Natural killer cell treated with Interleukin-12 subunit alpha and Interleukin-12 subunit beta and Interleukin-15 and Interleukin-18, amount 100 ng/mL, for 72 hours (primary cell): ENCODE data around the gene ZNF407. TPM values are rescaled to one million over a fixed set of nuclear protein-coding genes. Genes with fewer than 3 reads are reported as not detected.

ENCODE experiments used
- ATAC-seq, 2 donors: fragments of 150-1000 bp; cut with Tn5 transposase in 1 of 2; sonication (Bioruptor Pico), chemical (Tn5 transposase) in 1 of 2; 2 replicates each; pipeline ENCODE4 v1.10.0; 2021
- DNase-seq: peaks from one replicate; pipeline ENCODE4 v3.0.0; 2022; ENCODE audit warnings: low spot score
- H3K27ac Mint-ChIP-seq, 2 donors: 1 replicate in 1 of 2; 2 replicates in 1 of 2; pipeline ENCODE4 v1.8.0; 2022; ENCODE audit warnings: mixed read lengths in 2 of 2, mild to moderate bottlenecking in 1 of 2, moderate library complexity in 1 of 2
- H3K27me3 Mint-ChIP-seq, 2 donors: 1 replicate in 1 of 2; 2 replicates in 1 of 2; pipeline ENCODE4 v1.8.0; 2022; ENCODE audit warnings: mixed read lengths in 2 of 2
- H3K36me3 Mint-ChIP-seq: one replicate; pipeline ENCODE4 v1.8.0; 2022; ENCODE audit warnings: mixed read lengths
- H3K4me1 Mint-ChIP-seq, 2 donors: 1 replicate in 1 of 2; 2 replicates in 1 of 2; pipeline ENCODE4 v1.8.0; 2022; ENCODE audit warnings: low read depth in 2 of 2, mixed read lengths in 2 of 2, mild to moderate bottlenecking in 1 of 2
- H3K4me3 Mint-ChIP-seq: one replicate; pipeline ENCODE4 v1.8.0; 2022; ENCODE audit warnings: mixed read lengths
- H3K9me3 Mint-ChIP-seq: 2 replicates; pipeline ENCODE4 v1.8.0; 2022; ENCODE audit warnings: mixed read lengths
- total RNA-seq, 2 donors: library from RNA; stranded (reverse); gene quantifications; one replicate each; pipeline ENCODE4 v1.2.3, GENCODE V29; 2022

The ZNF407 gene
- total RNA-seq, 2 donors from 2014 or later = 21.9 to 44.6 TPM

GRCh38 chr18:74836296-74837139 lies 238.8 kb downstream of the ZNF407 start:
- Mint-ChIP-seq H3K9me3 (no peaks in the 10 kb centered on the region), H3K4me3 (no peak overlapping the region), H3K36me3 (peaks cover 7% of the 10 kb centered on the region), H3K4me1 (peaks cover 51% of the 10 kb centered on the region in 2 donors), H3K27ac (no peak overlapping the region), H3K27me3 (no peaks in the 10 kb centered on the region)
- DNase-seq = no peak
- ATAC-seq = no peak

DNA sequence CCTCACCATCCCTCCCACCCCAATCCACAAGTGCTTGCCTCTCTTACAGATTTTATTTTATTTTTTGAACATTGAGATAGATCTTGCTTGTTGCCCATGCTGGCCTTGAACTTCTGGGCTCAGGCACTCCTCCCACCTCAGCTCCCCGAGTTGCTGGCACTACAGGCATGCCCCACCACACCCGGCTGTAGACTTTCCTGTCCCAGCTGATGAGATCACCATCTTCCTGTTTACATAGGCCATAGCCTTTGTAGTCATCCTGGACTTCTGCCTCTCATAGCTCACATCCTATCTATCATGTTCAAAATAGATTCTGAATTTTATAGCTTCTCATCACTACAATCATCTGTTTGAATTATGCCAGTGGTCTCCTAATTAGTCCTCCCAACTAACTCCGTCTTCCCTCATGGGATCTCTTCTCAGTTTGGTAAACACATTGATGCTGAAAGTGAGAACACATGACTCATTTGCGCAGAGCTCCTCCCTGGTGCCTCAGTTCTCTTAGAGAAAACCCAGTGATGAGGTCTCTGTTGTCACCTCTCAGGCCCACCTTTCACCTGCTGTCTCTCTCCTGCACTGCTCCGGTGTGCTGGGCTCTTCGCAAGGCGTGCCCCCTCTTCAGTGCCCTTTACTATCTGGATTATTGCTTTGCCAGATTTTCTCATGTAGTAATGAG lies 243.0 kb downstream of the ZNF407 start:
- H3K27me3 Mint-ChIP-seq = no peaks in the 10 kb centered on the region

DNA sequence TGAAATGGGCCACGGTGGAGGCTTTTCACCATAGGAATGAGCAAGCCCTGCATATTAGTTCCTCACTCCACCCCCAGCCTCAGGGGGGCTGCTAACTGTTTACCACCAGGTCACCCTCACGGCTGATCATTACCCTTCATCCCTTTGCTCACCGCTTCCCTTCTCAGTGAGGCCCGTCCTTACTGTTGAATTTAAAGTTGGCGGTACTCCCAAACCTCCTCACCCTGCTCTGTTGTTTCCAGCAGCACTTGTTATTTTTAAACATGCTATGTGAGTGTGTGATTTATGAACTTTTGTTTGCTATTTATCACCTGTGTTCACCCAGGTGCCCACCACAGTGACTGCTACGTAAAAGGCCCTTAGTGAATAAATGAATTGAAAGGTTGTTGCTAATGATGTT lies 243.6 kb downstream of the ZNF407 start:
- no peak for DNase-seq
- H3K27me3 Mint-ChIP-seq = no peaks in the 10 kb centered on the region
- peaks cover 21 to 28% of the 10 kb centered on the region in 2 donors for H3K4me1 Mint-ChIP-seq
- H3K9me3 Mint-ChIP-seq = no peaks in the 10 kb centered on the region
- H3K4me3 Mint-ChIP-seq = no peak overlapping the region
- H3K36me3 Mint-ChIP-seq = peaks cover 7% of the 10 kb centered on the region
- no peak for ATAC-seq
- no peak overlapping the region for H3K27ac Mint-ChIP-seq

More for the DNA sequence above, 243.0 kb downstream of the ZNF407 start:
- H3K9me3 Mint-ChIP-seq = no peaks in the 10 kb centered on the region
- no peak overlapping the region for H3K4me3 Mint-ChIP-seq
- DNase-seq = no peak
- H3K4me1 Mint-ChIP-seq = peaks cover 22 to 29% of the 10 kb centered on the region in 2 donors
- H3K27ac Mint-ChIP-seq = peak overlapping the region in 1 of 2 donors; percentile 10
- ATAC-seq = peak in 1 of 2 donors; percentile 59
- H3K36me3 Mint-ChIP-seq = peaks cover 7% of the 10 kb centered on the region

DNA sequence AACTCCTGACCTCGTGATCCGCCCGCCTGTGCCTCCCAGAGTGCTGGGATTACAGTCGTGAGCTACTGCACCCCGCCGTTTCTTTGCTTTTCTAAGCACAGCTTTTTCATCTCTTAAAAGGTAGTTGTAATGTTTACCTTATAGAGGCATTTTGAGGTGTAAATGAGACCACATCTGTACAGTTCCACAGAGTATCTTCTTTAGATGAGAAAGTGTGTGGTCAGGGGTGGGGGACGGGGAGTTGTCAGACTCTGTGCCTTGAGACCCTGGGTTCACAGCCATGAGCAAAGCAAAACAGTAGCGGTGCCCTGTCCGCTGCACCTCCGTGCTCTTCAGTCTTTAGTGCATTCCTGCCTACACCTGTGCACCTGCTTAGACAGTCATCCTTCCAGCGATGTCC lies 251.6 kb downstream of the ZNF407 start:
- no peaks in the 10 kb centered on the region for H3K4me1 Mint-ChIP-seq
- H3K36me3 Mint-ChIP-seq = no peaks in the 10 kb centered on the region
- H3K9me3 Mint-ChIP-seq = no peaks in the 10 kb centered on the region
- DNase-seq (no peak), ATAC-seq (no peak)
- H3K4me3 Mint-ChIP-seq = no peak overlapping the region
- no peak overlapping the region for H3K27ac Mint-ChIP-seq
- no peaks in the 10 kb centered on the region for H3K27me3 Mint-ChIP-seq

DNA sequence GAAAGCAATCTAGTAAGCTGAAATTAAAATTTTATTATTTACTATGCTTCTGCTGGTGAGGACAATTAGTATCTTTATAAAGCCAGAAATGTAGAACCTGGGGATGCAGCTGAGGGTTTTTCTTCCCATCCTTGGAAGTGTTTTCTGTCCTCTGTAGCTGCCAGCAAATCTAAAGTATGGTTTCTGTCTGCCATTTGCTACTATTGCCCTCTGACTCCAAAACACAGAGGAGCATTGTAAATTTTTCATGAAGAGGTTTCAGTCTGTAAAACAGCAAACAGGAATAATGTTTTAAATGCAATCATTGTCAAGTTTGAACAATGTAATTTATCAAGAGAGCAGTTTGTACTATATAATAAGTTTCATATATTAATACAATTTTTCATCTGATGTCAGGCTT lies 258.8 kb downstream of the ZNF407 start:
- ATAC-seq (no peak), DNase-seq (no peak)
- no peak overlapping the region for H3K4me3 Mint-ChIP-seq
- no peaks in the 10 kb centered on the region for H3K4me1 Mint-ChIP-seq
- no peak overlapping the region for H3K27ac Mint-ChIP-seq
- H3K9me3 Mint-ChIP-seq = no peaks in the 10 kb centered on the region
- no peaks in the 10 kb centered on the region for H3K36me3 Mint-ChIP-seq
- H3K27me3 Mint-ChIP-seq = no peaks in the 10 kb centered on the region

GRCh38 chr18:74856928-74857327 lies 259.3 kb downstream of the ZNF407 start:
- Mint-ChIP-seq H3K4me1 (no peaks in the 10 kb centered on the region), H3K9me3 (no peaks in the 10 kb centered on the region), H3K36me3 (no peaks in the 10 kb centered on the region), H3K27ac (no peak overlapping the region), H3K27me3 (no peaks in the 10 kb centered on the region), H3K4me3 (no peak overlapping the region)
- ATAC-seq (no peak), DNase-seq (no peak)

GRCh38 chr18:74857901-74858300 lies 260.2 kb downstream of the ZNF407 start:
- Mint-ChIP-seq H3K4me3 (no peak overlapping the region), H3K36me3 (no peaks in the 10 kb centered on the region), H3K27ac (no peak overlapping the region), H3K27me3 (no peaks in the 10 kb centered on the region), H3K4me1 (no peaks in the 10 kb centered on the region), H3K9me3 (no peaks in the 10 kb centered on the region)
- DNase-seq (no peak), ATAC-seq (no peak)

- peaks cover 3 to 6% of the 10 kb centered on the region in 2 donors for H3K4me1 Mint-ChIP-seq
- no peak overlapping the region for H3K4me3 Mint-ChIP-seq
- H3K9me3 Mint-ChIP-seq = no peaks in the 10 kb centered on the region
- ATAC-seq = no peak
- H3K36me3 Mint-ChIP-seq = no peaks in the 10 kb centered on the region
- no peaks in the 10 kb centered on the region for H3K27me3 Mint-ChIP-seq
- no peak overlapping the region for H3K27ac Mint-ChIP-seq
- DNase-seq = no peak
These were observed 263.5 kb downstream of the ZNF407 start for GRCh38 chr18:74861154-74861553.

- H3K36me3 Mint-ChIP-seq = no peaks in the 10 kb centered on the region
These were observed 264.4 kb downstream of the ZNF407 start for GRCh38 chr18:74862094-74862493.

GRCh38 chr18:74866577-74866976 lies 268.9 kb downstream of the ZNF407 start:
- no peak for DNase-seq
- Mint-ChIP-seq H3K9me3 (no peaks in the 10 kb centered on the region), H3K27ac (no peak overlapping the region), H3K36me3 (no peaks in the 10 kb centered on the region), H3K4me1 (peaks cover 3 to 11% of the 10 kb centered on the region in 2 donors), H3K4me3 (no peak overlapping the region), H3K27me3 (no peaks in the 10 kb centered on the region)
- ATAC-seq = no peak

More at GRCh38 chr18:74862094-74862493, 264.4 kb downstream of the ZNF407 start:
- Mint-ChIP-seq H3K4me3 (no peak overlapping the region), H3K9me3 (no peaks in the 10 kb centered on the region), H3K27me3 (no peaks in the 10 kb centered on the region), H3K27ac (no peak overlapping the region), H3K4me1 (peaks cover 3 to 6% of the 10 kb centered on the region in 2 donors)
- ATAC-seq = no peak
- no peak for DNase-seq

DNA sequence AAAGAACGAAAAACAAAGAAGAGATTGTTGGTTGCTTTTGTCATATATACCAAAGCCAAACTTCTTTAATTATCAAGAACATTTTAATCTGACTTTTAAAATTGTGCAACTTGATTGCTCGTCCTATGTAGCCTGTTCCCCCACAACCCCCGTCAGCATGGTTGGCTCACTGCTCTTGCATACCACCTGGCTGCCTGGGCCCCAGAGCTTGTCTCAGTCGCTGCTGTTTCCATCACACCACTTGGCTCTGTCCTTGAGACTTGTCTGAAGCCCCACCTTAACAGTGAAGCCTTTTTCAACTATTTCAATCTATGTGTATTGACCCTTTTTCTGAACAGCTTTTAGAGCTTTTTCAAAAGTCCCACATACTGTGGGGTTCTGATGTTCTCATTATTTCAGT lies 270.8 kb downstream of the ZNF407 start:
- no peaks in the 10 kb centered on the region for H3K9me3 Mint-ChIP-seq
- no peak overlapping the region for H3K27ac Mint-ChIP-seq

DNA sequence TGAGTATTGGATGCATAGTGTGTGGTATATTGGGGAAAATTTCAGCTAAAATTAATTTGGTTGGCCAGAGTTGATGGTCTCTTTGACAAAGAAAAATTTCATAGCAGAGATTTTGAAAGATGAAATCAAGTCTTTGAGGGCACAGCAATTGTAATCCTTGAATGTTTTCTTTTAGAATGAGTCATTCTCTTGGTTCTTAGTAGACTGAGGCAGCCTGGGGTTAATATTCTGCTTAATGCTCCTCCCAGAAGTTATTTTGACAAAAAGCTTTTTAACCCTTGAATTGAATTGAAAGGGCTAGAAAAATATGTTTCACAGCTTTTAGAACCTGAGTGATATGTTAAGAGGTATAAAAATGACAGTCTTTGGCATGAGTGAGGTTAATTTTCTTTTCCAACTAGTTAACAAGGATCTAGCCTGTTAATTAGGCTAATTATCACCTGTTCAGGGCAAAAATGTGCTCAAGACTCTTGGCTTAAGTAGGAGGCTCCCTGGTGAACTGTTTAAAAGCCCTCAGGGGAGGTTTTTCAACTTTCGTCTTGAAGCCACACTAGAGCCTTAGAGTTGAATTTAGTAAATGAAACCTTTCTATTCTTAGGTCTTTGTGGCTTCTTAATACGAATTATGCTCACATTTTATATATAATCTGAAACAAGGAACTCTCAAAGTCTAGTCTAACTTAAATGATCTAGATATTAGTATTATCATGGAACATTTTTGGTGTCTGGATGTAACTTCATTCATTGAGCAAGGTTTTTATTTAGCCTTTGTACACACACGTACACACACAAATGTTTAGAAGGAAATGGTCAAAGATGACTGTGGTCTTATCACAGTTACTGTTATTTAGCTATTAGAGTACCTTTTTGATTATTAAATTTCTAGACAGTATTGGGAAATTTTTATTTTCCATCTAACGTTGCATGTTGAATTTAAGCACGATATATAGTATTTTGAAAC lies 272.5 kb downstream of the ZNF407 start:
- no peak for DNase-seq
- Mint-ChIP-seq H3K4me1 (peaks cover 0 to 6% of the 10 kb centered on the region in 2 donors), H3K27ac (no peak overlapping the region), H3K36me3 (no peaks in the 10 kb centered on the region), H3K27me3 (no peaks in the 10 kb centered on the region), H3K9me3 (no peaks in the 10 kb centered on the region), H3K4me3 (no peak overlapping the region)
- no peak for ATAC-seq

More for the DNA sequence above, 270.8 kb downstream of the ZNF407 start:
- Mint-ChIP-seq H3K27me3 (no peaks in the 10 kb centered on the region), H3K4me3 (no peak overlapping the region), H3K36me3 (no peaks in the 10 kb centered on the region), H3K4me1 (peaks cover 3 to 11% of the 10 kb centered on the region in 2 donors)
- DNase-seq (no peak), ATAC-seq (no peak)

DNA sequence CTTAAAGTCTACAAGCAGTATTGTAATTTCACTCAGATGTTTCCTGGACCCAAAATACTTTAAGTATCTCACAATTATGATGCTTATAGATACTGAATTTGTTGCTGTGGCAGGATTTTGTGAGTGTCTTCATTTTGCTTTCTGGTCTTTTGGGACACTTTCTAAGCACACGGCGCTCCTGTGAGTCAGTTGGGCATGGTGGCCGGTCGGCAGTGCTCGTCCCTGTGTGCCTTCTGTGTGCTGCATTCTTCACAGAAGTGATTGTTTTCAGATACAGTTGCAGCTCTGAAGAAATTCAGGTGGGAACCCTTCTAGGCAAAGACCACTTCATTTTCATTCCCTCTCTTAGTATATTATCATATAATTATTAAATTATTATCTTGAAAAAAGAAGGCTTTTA lies 273.3 kb downstream of the ZNF407 start:
- H3K9me3 Mint-ChIP-seq = no peaks in the 10 kb centered on the region
- peaks cover 0 to 5% of the 10 kb centered on the region in 2 donors for H3K4me1 Mint-ChIP-seq
- H3K27me3 Mint-ChIP-seq = no peaks in the 10 kb centered on the region
- no peaks in the 10 kb centered on the region for H3K36me3 Mint-ChIP-seq
- no peak overlapping the region for H3K4me3 Mint-ChIP-seq
- no peak for DNase-seq
- no peak for ATAC-seq
- H3K27ac Mint-ChIP-seq = no peak overlapping the region
